Measurements from ENCODE around the gene SCCPDH. TPM values are rescaled to one million over a fixed set of nuclear protein-coding genes. Genes with fewer than 3 reads are reported as not detected.

SCCPDH gene
- polyA plus RNA-seq, 1 of the 3 experiments (the other 2 are of a cell fraction), result 32.2 TPM

DNA sequence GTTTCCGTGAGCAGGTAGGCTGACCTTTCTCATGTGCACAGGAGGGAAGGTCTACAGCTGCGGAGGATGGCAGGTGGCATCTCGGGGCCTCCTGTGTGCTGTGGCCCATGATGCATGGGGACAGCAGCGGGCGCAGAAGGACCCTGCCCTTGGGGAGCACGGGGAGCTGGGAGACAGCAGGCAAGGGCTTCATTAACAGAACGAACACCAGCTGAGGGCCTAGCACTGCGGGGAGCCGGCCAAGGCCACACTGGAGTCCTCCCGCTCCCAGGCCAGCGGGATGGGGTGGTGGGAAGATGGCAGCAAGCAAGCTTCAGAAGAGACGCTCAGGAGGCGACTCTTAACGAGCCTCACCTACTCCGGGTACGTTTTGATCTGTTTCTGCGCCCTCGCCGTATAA, 66.6 kb downstream of the SCCPDH start:
- H3K79me2 ChIP-seq (ENCODE audit: insufficient read depth), result no peaks in the 10 kb centered on the region
- no peaks in the 10 kb centered on the region for H4K20me1 ChIP-seq (ENCODE audit: insufficient read depth)
- TF ChIP-seq, protein P1, sequence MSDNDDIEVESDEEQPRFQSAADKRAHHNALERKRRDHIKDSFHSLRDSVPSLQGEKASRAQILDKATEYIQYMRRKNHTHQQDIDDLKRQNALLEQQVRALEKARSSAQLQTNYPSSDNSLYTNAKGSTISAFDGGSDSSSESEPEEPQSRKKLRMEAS (IDR thresholded peaks at IDR 0.05; ENCODE audit: low read depth), result no peak
- TF ChIP-seq SMC3 (IDR thresholded peaks at IDR 0.05; ENCODE audit: low read depth, low read length), result no peak
- no peak for TF ChIP-seq YY1 (IDR thresholded peaks at IDR 0.05; ENCODE audit: low read depth)
- H3K9me3 ChIP-seq, result no peaks in the 10 kb centered on the region
- H3K9me2 ChIP-seq, result no peaks in the 10 kb centered on the region
- H2AFZ ChIP-seq (ENCODE audit: low read depth), result no peak overlapping the region
- no peaks in the 10 kb centered on the region for H3F3A ChIP-seq (replicated peaks; ENCODE audit: insufficient read depth)
- no peak overlapping the region for H3K4me3 ChIP-seq (ENCODE audit: low read depth in 2 of 2, low read length in 1 of 2)
- no peak overlapping the region for H3K4me2 ChIP-seq
- peaks cover 0 to 5% of the 10 kb centered on the region in 2 experiments; a peak in 2 of 4 replicates for H3K4me1 ChIP-seq (ENCODE audit: control insufficient read depth in 1 of 2, insufficient read depth in 2 of 2, low read depth in 1 of 2, low read length in 1 of 2)
- WGBS (ENCODE audit: low lambda C conversion rate), result 89% methylated on average over 18 of the region's 19 CpGs
- no peak overlapping the region for H3K27ac ChIP-seq (ENCODE audit: low read depth in 2 of 2, low read length in 1 of 2)
- no peaks in the 10 kb centered on the region for H3K27me3 ChIP-seq (ENCODE audit: insufficient read depth)
- no peak overlapping the region for H3K9ac ChIP-seq
- CTCF ChIA-PET, result no interaction called here
- H3K36me3 ChIP-seq (replicated peaks in 1 of 2; ENCODE audit: control insufficient read depth in 1 of 2, insufficient read depth in 2 of 2, low read length in 1 of 2), result no peaks in the 10 kb centered on the region
- DNase-seq, result no peak
- POLR2A ChIA-PET, result no interaction called here

DNA sequence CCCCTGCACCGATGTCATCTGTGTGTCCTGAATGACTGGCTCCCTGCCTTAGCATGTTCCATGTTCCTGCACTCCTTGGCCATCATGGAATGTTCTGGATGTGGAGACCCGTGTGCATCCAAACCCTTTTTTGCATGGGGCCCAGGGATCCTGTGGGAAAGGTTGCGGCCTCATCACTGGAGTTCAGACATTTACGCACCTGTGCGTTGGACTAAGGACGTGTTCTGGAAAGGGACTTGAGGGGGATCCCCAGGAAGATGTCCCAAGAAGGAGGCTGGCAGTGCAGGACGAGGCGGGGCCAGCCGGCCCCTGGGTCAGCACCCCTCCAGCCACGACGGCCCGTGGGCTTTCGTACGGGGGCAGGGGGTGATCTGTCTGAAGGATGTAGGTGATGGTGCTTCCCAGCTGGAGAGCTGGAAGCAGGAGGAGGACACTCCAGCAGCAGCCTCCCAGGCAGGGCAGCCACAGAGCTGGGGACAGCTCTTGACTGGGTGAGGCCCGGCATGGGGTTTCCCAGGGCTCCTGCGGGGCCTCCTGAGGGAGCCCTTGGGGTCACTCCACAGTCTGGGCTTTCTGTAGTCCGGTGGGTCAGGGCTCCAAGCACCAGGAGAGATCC, 67.2 kb downstream of the SCCPDH start:
- no peak for DNase-seq
- Histone ChIP-seq H3K27ac (ENCODE audit: low read depth in 2 of 2, low read length in 1 of 2) (no peak overlapping the region), H3K4me1 (ENCODE audit: control insufficient read depth in 1 of 2, insufficient read depth in 2 of 2, low read depth in 1 of 2, low read length in 1 of 2) (peaks cover 0 to 5% of the 10 kb centered on the region in 2 experiments; a peak in 2 of 4 replicates), H3K4me2 (no peak overlapping the region), H3F3A (replicated peaks; ENCODE audit: insufficient read depth) (no peaks in the 10 kb centered on the region), H3K4me3 (ENCODE audit: low read depth in 2 of 2, low read length in 1 of 2) (no peak overlapping the region), H3K79me2 (ENCODE audit: insufficient read depth) (no peaks in the 10 kb centered on the region), H3K36me3 (replicated peaks in 1 of 2; ENCODE audit: control insufficient read depth in 1 of 2, insufficient read depth in 2 of 2, low read length in 1 of 2) (no peaks in the 10 kb centered on the region), H3K9me2 (no peaks in the 10 kb centered on the region), H2AFZ (ENCODE audit: low read depth) (no peak overlapping the region), H3K9me3 (no peaks in the 10 kb centered on the region), H3K27me3 (ENCODE audit: insufficient read depth) (no peaks in the 10 kb centered on the region), H4K20me1 (ENCODE audit: insufficient read depth) (no peaks in the 10 kb centered on the region), H3K9ac (no peak overlapping the region)
- POLR2A ChIA-PET, result interaction anchor here (0.7 kb wide), 1 partner anchor 12 kb away, joined by 3 read pairs; no protein-coding TSS in a partner anchor
- CTCF ChIA-PET, result no interaction called here
- 90% methylated on average over 14 of the region's 17 CpGs for WGBS (ENCODE audit: low lambda C conversion rate)
- TF ChIP-seq RAD21 (IDR thresholded peaks at IDR 0.05; ENCODE audit: low read length) (no peak), RFX5 (IDR thresholded peaks at IDR 0.05; ENCODE audit: low read length) (no peak), FOXJ3 (CRISPR knock-in tag; IDR thresholded peaks at IDR 0.05) (no peak), RCOR1 (IDR thresholded peaks at IDR 0.05; ENCODE audit: low read length) (no peak), RXRA (IDR thresholded peaks at IDR 0.05; ENCODE audit: borderline replicate concordance, low read depth) (no peak)
- TF ChIP-seq, protein P2, sequence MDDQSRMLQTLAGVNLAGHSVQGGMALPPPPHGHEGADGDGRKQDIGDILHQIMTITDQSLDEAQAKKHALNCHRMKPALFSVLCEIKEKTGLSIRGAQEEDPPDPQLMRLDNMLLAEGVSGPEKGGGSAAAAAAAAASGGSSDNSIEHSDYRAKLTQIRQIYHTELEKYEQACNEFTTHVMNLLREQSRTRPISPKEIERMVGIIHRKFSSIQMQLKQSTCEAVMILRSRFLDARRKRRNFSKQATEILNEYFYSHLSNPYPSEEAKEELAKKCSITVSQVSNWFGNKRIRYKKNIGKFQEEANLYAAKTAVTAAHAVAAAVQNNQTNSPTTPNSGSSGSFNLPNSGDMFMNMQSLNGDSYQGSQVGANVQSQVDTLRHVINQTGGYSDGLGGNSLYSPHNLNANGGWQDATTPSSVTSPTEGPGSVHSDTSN (IDR thresholded peaks at IDR 0.05), result no peak
- TF ChIP-seq, protein P3, sequence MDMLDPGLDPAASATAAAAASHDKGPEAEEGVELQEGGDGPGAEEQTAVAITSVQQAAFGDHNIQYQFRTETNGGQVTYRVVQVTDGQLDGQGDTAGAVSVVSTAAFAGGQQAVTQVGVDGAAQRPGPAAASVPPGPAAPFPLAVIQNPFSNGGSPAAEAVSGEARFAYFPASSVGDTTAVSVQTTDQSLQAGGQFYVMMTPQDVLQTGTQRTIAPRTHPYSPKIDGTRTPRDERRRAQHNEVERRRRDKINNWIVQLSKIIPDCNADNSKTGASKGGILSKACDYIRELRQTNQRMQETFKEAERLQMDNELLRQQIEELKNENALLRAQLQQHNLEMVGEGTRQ (IDR thresholded peaks at IDR 0.05; ENCODE audit: borderline replicate concordance, low read depth, low read length), result no peak
- TF ChIP-seq, protein P4, sequence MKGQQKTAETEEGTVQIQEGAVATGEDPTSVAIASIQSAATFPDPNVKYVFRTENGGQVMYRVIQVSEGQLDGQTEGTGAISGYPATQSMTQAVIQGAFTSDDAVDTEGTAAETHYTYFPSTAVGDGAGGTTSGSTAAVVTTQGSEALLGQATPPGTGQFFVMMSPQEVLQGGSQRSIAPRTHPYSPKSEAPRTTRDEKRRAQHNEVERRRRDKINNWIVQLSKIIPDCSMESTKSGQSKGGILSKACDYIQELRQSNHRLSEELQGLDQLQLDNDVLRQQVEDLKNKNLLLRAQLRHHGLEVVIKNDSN (IDR thresholded peaks at IDR 0.05; ENCODE audit: borderline replicate concordance, low read depth), result no peak
